Measurements from ENCODE around the gene LNX2.
A peak's percentile ranks its signal among the peaks of the same experiment; 100 is the strongest.
"Not testable (repeated sequence)": the region's sequence is repeated elsewhere in the genome, so short reads cannot be mapped to it uniquely, and the experiment has no call there.

The LNX2 gene

GRCh38 chr13:27636589-27637288 is 16.4 kb upstream of the LNX2 start:
- peak in 1 of 5 experiments; percentile 64 for DNase-seq

GRCh38 chr13:27635266-27635665 is 14.9 kb upstream of the LNX2 start:
- no peak for DNase-seq

- no peak for DNase-seq
Measured at GRCh38 chr13:27634791-27635190, 14.5 kb upstream of the LNX2 start.

GRCh38 chr13:27634231-27634630 is 13.9 kb upstream of the LNX2 start:
- DNase-seq, result no peak

GRCh38 chr13:27632648-27633047 is 12.3 kb upstream of the LNX2 start:
- no peak for DNase-seq

- no peak for DNase-seq
Measured at GRCh38 chr13:27632214-27632613, 11.9 kb upstream of the LNX2 start.

- no peak for DNase-seq
Measured at GRCh38 chr13:27631665-27632064, 11.3 kb upstream of the LNX2 start.

- DNase-seq, result no peak
Measured at GRCh38 chr13:27631156-27631555, 10.8 kb upstream of the LNX2 start.

- not testable (repeated sequence) for DNase-seq
Measured at GRCh38 chr13:27628766-27629165, 8.4 kb upstream of the LNX2 start.

- no peak for DNase-seq
Measured at GRCh38 chr13:27628081-27628480, 7.8 kb upstream of the LNX2 start.

- DNase-seq, result peak in 1 of 5 experiments; percentile 27
Measured at GRCh38 chr13:27627380-27627779, 7.1 kb upstream of the LNX2 start.

GRCh38 chr13:27625839-27626238 is 5.5 kb upstream of the LNX2 start:
- DNase-seq, result no peak

- no peak for DNase-seq
Measured at GRCh38 chr13:27624071-27624470, 3.7 kb upstream of the LNX2 start.

- DNase-seq, result no peak
Measured at GRCh38 chr13:27622881-27623280, 2.6 kb upstream of the LNX2 start.

GRCh38 chr13:27622102-27622820 is 1.9 kb upstream of the LNX2 start:
- peak in 2 of 5 experiments; percentile 1 to 41 for DNase-seq

- peak; percentile 66 to 90 (median 79) for DNase-seq
Measured at GRCh38 chr13:27621366-27622101, 1.2 kb upstream of the LNX2 start, which contains the start of gene POLR1D. TSS of gene POLR1D (plus strand) at chr13:27621892. CDS start at chr13:27621984, 92 bp downstream.

- DNase-seq, result no peak
Measured at GRCh38 chr13:27621116-27621365, 712 bp upstream of the LNX2 start.

- DNase-seq, result peak in 4 of 5 experiments; percentile 13 to 67 (median 26)
Measured at GRCh38 chr13:27619728-27620376, 477 bp downstream of the LNX2 start.

GRCh38 chr13:27619093-27619727 is 1.1 kb downstream of the LNX2 start:
- DNase-seq, result no peak

- DNase-seq, result no peak
Measured at GRCh38 chr13:27617881-27618321, 2.4 kb downstream of the LNX2 start.

GRCh38 chr13:27613628-27614027 is 6.7 kb downstream of the LNX2 start:
- no peak for DNase-seq

- no peak for DNase-seq
Measured at GRCh38 chr13:27607125-27607524, 13.2 kb downstream of the LNX2 start.
